GM12878 (cell line): ENCODE data around the gene NFE2L1. TPM values are rescaled to one million over a fixed set of nuclear protein-coding genes. Genes with fewer than 3 reads are reported as not detected.
A peak's percentile ranks its signal among the peaks of the same experiment; 100 is the strongest.

Experiments
- ATAC-seq: fragments of 200-7000 bp; cut with Tn5 transposase; 3 replicates; pipeline ENCODE4 v1.9.1; 2020; ENCODE audit warnings: mild to moderate bottlenecking, moderate library complexity
- BruUV-seq: library from RNA; stranded (reverse); fragments of 400-500 nt; replicated peaks from 2 replicates; lab custom pipeline; 2021; lab: Mats Ljungman, UMichigan
- CTCF ChIA-PET: fragments of 300-600 bp; sonication (Branson Sonifier 250); formaldehyde crosslinking; extraction: SDS; loops from one replicate; lab custom pipeline; 2021; ENCODE audit warnings: inconsistent platforms; lab: Yijun Ruan, JAX
- POLR2A ChIA-PET: fragments of 350-600 bp; formaldehyde crosslinking; extraction: SDS; loops from one replicate; lab custom pipeline; 2021; ENCODE audit warnings: inconsistent platforms; lab: Charles Lee
- RAD21 ChIA-PET: fragments of 300-600 bp; sonication (Branson Sonifier 250); formaldehyde crosslinking; loops from one replicate; lab custom pipeline; 2023; ENCODE audit warnings: antibody characterized with exemption; ENCODE audit not compliant: unreplicated experiment; lab: Charles Lee
- SMC1A ChIA-PET: fragments of 300-600 bp; sonication (Branson Sonifier 250); formaldehyde crosslinking; loops from one replicate; lab custom pipeline; 2023; ENCODE audit not compliant: unreplicated experiment, uncharacterized antibody; lab: Charles Lee
- DNase-seq: peaks from one replicate; pipeline ENCODE4 v3.0.0-alpha.2; 2011; ENCODE audit warnings: low read depth, low spot score
- FAIRE-seq: peaks from 3 replicates; lab custom pipeline; 2011; peaks lifted over from hg19 to GRCh38; lab: Jason Lieb, UNC
- H2AFZ ChIP-seq: 2 replicates; pipeline ENCODE4 v1.6.0; 2011; ENCODE audit warnings: low read depth, low read length, control low read depth; ENCODE audit not compliant: control insufficient read depth
- H3K27ac ChIP-seq: 2 replicates; pipeline ENCODE4 v1.5.1; 2011; ENCODE audit warnings: control low read depth; ENCODE audit not compliant: control insufficient read depth, insufficient read depth
- H3K27me3 ChIP-seq, 2 experiments: replicated peaks in 1 of 2; 2 replicates each; pipeline versions ENCODE4 v1.6.0 to v1.6.1; 2011; ENCODE audit warnings: low read length in 1 of 2; ENCODE audit not compliant: control insufficient read depth in 2 of 2, insufficient read depth in 2 of 2
- H3K36me3 ChIP-seq, 2 experiments: 2 replicates each; pipeline ENCODE4 v1.5.1; 2011; ENCODE audit warnings: low read length in 1 of 2; ENCODE audit not compliant: control insufficient read depth in 2 of 2, insufficient read depth in 2 of 2
- H3K4me1 ChIP-seq: 2 replicates; pipeline ENCODE4 v1.6.1; 2011; ENCODE audit warnings: mild to moderate bottlenecking, low read length, moderate library complexity, mixed read lengths; ENCODE audit not compliant: control insufficient read depth, insufficient read depth
- H3K4me2 ChIP-seq: 2 replicates; pipeline ENCODE4 v1.6.0; 2011; ENCODE audit warnings: control low read depth; ENCODE audit not compliant: control insufficient read depth, insufficient read depth
- H3K4me3 ChIP-seq: fragments of 200-600 bp; sonication (generic); 2 replicates; pipeline ENCODE4 v1.5.1; 2016
- H3K79me2 ChIP-seq: 2 replicates; pipeline ENCODE4 v1.6.0; 2011; ENCODE audit warnings: low read length; ENCODE audit not compliant: control insufficient read depth, insufficient read depth
- H3K9ac ChIP-seq: 2 replicates; pipeline ENCODE4 v1.8.0; 2011; ENCODE audit warnings: low read length, control low read depth, mixed read lengths; ENCODE audit not compliant: control insufficient read depth, insufficient read depth
- H3K9me3 ChIP-seq: replicated peaks from 3 replicates; pipeline ENCODE4 v1.5.1; 2011; ENCODE audit warnings: mild to moderate bottlenecking, low read length; ENCODE audit not compliant: control insufficient read depth, insufficient read depth
- H4K20me1 ChIP-seq: 2 replicates; pipeline ENCODE4 v1.6.0; 2011; ENCODE audit not compliant: control insufficient read depth, insufficient read depth
- BACH1 ChIP-seq: fragments of 450-650 bp; IDR thresholded peaks from 2 replicates; pipeline ENCODE4 v1.6.1; 2017; ENCODE audit warnings: mild to moderate bottlenecking, borderline replicate concordance
- BHLHE40 ChIP-seq, 2 experiments: fragments of 450-650 bp in 1 of 2; IDR thresholded peaks; 2 replicates each; pipeline ENCODE4 v1.6.1; 2011 to 2017; ENCODE audit warnings: low read depth in 2 of 2, borderline replicate concordance in 1 of 2, improper control_type of control experiment in 1 of 2, low read length in 1 of 2, mild to moderate bottlenecking in 1 of 2
- BRCA1 ChIP-seq: IDR thresholded peaks from 2 replicates; pipeline ENCODE4 v1.6.1; 2011; ENCODE audit warnings: low read depth, low read length, improper control_type of control experiment
- CBX5 ChIP-seq: sonication (generic); IDR thresholded peaks from 2 replicates; pipeline ENCODE4 v1.6.1; 2016; ENCODE audit warnings: low read depth, moderate library complexity, mild to moderate bottlenecking, inconsistent platforms
- EED ChIP-seq: sonication (generic); IDR thresholded peaks from 2 replicates; pipeline ENCODE4 v1.6.1; 2016; ENCODE audit warnings: antibody characterized with exemption, low read depth
- HDAC6 ChIP-seq: fragments of 200-600 bp; sonication (generic); IDR thresholded peaks from one replicate; pipeline ENCODE4 v1.8.0; 2017; ENCODE audit warnings: antibody characterized with exemption; ENCODE audit not compliant: unreplicated experiment
- LARP7 ChIP-seq: fragments of 450-650 bp; IDR thresholded peaks from 2 replicates; pipeline ENCODE4 v1.6.1; 2017; ENCODE audit warnings: mild to moderate bottlenecking
- NKRF ChIP-seq: fragments of 450-650 bp; conservative IDR thresholded peaks from 2 replicates; pipeline ENCODE4 v1.6.1; 2017; ENCODE audit warnings: mild to moderate bottlenecking, moderate library complexity
- RAD21 ChIP-seq: IDR thresholded peaks from 2 replicates; pipeline ENCODE4 v1.6.1; 2011; ENCODE audit warnings: mild to moderate bottlenecking, low read depth, low read length, moderate library complexity; ENCODE audit not compliant: insufficient read depth
- RBBP5 ChIP-seq: fragments of 200-600 bp; sonication (generic); conservative IDR thresholded peaks from 2 replicates; pipeline ENCODE4 v1.6.1; 2016
- RELB ChIP-seq: fragments of 450-650 bp; IDR thresholded peaks from 2 replicates; pipeline ENCODE4 v1.6.1; 2017; ENCODE audit warnings: low read depth, mild to moderate bottlenecking, moderate library complexity
- SMAD5 ChIP-seq: IDR thresholded peaks from 2 replicates; pipeline ENCODE4 v1.6.1; 2016; ENCODE audit warnings: antibody characterized with exemption, low read depth
- SMARCA5 ChIP-seq: fragments of 450-650 bp; IDR thresholded peaks from 2 replicates; pipeline ENCODE4 v1.6.1; 2017; ENCODE audit warnings: mild to moderate bottlenecking
- SP1 ChIP-seq: IDR thresholded peaks from one replicate; pipeline ENCODE4 v1.6.1; 2011; ENCODE audit warnings: low read depth, low read length
- YY1 ChIP-seq: IDR thresholded peaks from 2 replicates; pipeline ENCODE4 v1.6.1; 2011; ENCODE audit warnings: low read depth, mild to moderate bottlenecking, low read length
- WGBS: methylation state at CpG from one replicate; pipeline ENCODE4 v1.1.6; 2016; ENCODE audit warnings: low lambda C conversion rate; ENCODE audit not compliant: insufficient replicate concordance, insufficient coverage; ENCODE audit errors: missing lambda C conversion rate; 5-methylcytosine and 5-hydroxymethylcytosine counted together
- in situ Hi-C: fragments of 300-500 bp; cut with MboI; formaldehyde crosslinking; loops from 9 replicates; pipeline ENCODE4 v1.14.3; 2018; ENCODE audit warnings: mixed read lengths
- intact Hi-C: fragments of 100-400 bp; cut with micrococcal nuclease; formaldehyde crosslinking; loops from one replicate; pipeline ENCODE4 v1.14.2; 2022; ENCODE audit not compliant: unreplicated experiment
- polyA plus RNA-seq, 11 experiments: library from polyadenylated mRNA; depleted of rRNA in 4 of 11; unstranded in 6 of 11; stranded (reverse) in 5 of 11; fragments of >200 nt; fragmentation: Nextera tagmentation in 4 of 11; fragmentation: Illumina TruSeq in 1 of 11; extraction: Ambion mirVana in 4 of 11; extraction: Trizol in 1 of 11; gene quantifications; 1 replicate in 1 of 11; 2 replicates in 10 of 11; pipeline versions ENCODE4 v1.2.1 to v1.2.3, GENCODE V29; 2011 to 2016; ENCODE audit warnings: inconsistent platforms in 2 of 11, missing spikeins in 2 of 11, low read depth in 1 of 11
- total RNA-seq, 4 experiments: library from RNA; depleted of rRNA in 3 of 4; stranded (reverse); fragments of >200 nt in 3 of 4; fragmentation: Illumina TruSeq in 1 of 4; extraction: Trizol in 1 of 4; gene quantifications; 2 replicates each; pipeline versions ENCODE4 v1.2.1 to v1.2.3, GENCODE V29; 2013 to 2021
- TF ChIP-seq, protein P1 (sequence below): fragments of 450-650 bp; IDR thresholded peaks from 2 replicates; pipeline ENCODE4 v1.6.1; 2018; ENCODE audit warnings: mild to moderate bottlenecking, low read depth, moderate library complexity; ENCODE audit not compliant: partially characterized antibody

Gene NFE2L1
- total and polyA plus RNA-seq, 10 of the 15 experiments (the other 5 are each of a cell fraction or from before 2014, with no cell fraction given): 3.8 to 104 (median 26.4) TPM

DNA sequence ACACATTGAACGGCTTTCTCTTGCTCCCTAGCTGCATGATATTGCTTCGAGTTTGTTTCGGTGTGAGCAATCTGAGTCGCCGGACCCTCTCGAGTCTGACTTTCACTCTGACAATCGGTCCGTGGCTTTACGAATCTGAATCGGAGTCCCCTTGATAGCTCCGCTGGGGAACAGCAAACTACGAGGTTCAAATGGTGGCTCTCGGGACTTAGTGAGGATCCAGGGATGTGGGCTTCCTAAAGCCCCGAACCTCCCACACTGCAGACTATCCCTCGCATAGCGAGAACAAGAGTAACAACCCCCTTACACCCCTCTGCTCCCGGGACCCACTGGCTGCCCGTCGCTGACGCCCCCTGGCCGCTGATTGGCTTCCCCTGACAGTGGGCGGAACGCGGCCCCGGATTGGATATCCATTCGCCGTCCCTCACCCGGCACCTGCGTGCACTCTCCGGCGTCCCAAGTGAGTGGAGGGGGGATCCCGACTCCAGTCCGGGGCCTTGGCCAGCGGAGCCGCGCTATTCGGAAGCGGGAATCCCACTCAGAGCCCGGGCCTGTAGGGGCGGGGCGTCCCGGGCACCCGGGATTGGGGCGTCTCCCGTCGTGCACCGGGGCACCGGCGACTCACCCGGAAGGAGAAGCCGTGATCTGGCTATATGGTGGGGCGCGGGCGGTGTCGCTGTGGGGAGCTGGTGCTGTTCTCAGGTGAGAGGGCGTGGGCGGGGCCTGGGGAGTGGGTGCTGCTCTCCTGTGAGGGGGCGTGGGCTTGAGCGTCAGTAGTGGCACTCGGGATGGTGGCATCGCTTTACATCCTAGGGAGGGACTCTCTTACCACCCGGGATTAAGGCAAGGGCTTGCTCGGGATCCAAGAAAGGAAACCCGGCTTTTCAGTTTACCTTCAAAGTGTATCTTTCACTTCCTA is 59.2 kb downstream of the NFE2L1 start, which contains the start of gene SNX11:
SNX11 (plus strand) TSS at position 630 of the 919 bp plus-strand sequence. CDS start 4,278 bp downstream, outside the sequence.
- ATAC-seq (peak; percentile 88), FAIRE-seq (peak; percentile 54), DNase-seq (no peak)
- no peaks in the 10 kb centered on the region for H4K20me1 ChIP-seq
- peak within 1 kb of the TSS; percentile 42 for H2AFZ ChIP-seq
- ChIA-PET POLR2A (interaction anchor here (0.5 to 4.4 kb wide), 12 partner anchors 9 to 409 kb away, joined by 3 to 23 read pairs (median 6); partner anchors contain the start of genes CDK5RAP3 and NFE2L1), CTCF (interaction anchor here (0.8 to 33.4 kb wide), 21 partner anchors 8 to 244 kb away, joined by 3 to 525 read pairs (median 4); partner anchors contain the start of genes CBX1 and NFE2L1), SMC1A (interaction anchor here (0.7 to 7.5 kb wide), 11 partner anchors 10 to 228 kb away, joined by 3 to 54 read pairs (median 4); no protein-coding TSS in a partner anchor), RAD21 (interaction anchor here (0.9 to 3.2 kb wide), 15 partner anchors 12 to 264 kb away, joined by 3 to 16 read pairs (median 4); partner anchors contain the start of gene CDK5RAP3)
- H3K4me2 ChIP-seq: peak within 1 kb of the TSS; percentile 82
- 1% methylated on average over 64 of the region's 64 CpGs for WGBS
- H3K9ac ChIP-seq: peak within 1 kb of the TSS; percentile 68
- H3K27ac ChIP-seq: peak within 1 kb of the TSS; percentile 80
- peaks cover 3% of the 10 kb centered on the region; the same call in 2 of the 3 replicates for H3K9me3 ChIP-seq
- H3K27me3 ChIP-seq: no peaks in the 10 kb centered on the region
- intact Hi-C loops (no loop called here), in situ Hi-C loops (no loop called here)
- TSS peak; percentile 91 for BruUV-seq
- peaks cover 7% of the 10 kb centered on the region for H3K4me1 ChIP-seq
- H3K36me3 ChIP-seq: no peaks in the 10 kb centered on the region
- peak within 1 kb of the TSS; percentile 97 for H3K4me3 ChIP-seq
- peaks cover 44% of the 10 kb centered on the region for H3K79me2 ChIP-seq
- TF ChIP-seq LARP7 (peak; percentile 38; the same call in 1 of the 2 replicates), SMARCA5 (peak; percentile 31; the same call in 1 of the 2 replicates), SMAD5 (peak; percentile 69), RBBP5 (no peak), BHLHE40 (IDR thresholded peaks at IDR 0.05; ENCODE audit: borderline replicate concordance in 1 of 2, low read depth in 2 of 2, low read length in 1 of 2) (peak in 1 of 2 experiments; percentile 85; a peak in 3 of 4 replicates), BRCA1 (no peak), CBX5 (no peak), NKRF (peak; percentile 78; the same call in 1 of the 2 replicates), HDAC6 (no peak), SP1 (peak; percentile 90), EED (peak; percentile 64; the same call in 1 of the 2 replicates), YY1 (peak; percentile 38; the same call in 1 of the 2 replicates), RAD21 (no peak), RELB (peak; percentile 73), BACH1 (peak; percentile 44)
- TF ChIP-seq, protein P1, sequence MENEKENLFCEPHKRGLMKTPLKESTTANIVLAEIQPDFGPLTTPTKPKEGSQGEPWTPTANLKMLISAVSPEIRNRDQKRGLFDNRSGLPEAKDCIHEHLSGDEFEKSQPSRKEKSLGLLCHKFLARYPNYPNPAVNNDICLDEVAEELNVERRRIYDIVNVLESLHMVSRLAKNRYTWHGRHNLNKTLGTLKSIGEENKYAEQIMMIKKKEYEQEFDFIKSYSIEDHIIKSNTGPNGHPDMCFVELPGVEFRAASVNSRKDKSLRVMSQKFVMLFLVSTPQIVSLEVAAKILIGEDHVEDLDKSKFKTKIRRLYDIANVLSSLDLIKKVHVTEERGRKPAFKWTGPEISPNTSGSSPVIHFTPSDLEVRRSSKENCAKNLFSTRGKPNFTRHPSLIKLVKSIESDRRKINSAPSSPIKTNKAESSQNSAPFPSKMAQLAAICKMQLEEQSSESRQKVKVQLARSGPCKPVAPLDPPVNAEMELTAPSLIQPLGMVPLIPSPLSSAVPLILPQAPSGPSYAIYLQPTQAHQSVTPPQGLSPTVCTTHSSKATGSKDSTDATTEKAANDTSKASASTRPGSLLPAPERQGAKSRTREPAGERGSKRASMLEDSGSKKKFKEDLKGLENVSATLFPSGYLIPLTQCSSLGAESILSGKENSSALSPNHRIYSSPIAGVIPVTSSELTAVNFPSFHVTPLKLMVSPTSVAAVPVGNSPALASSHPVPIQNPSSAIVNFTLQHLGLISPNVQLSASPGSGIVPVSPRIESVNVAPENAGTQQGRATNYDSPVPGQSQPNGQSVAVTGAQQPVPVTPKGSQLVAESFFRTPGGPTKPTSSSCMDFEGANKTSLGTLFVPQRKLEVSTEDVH: peak; percentile 16
